Neural crest cell (in vitro differentiated cells): ENCODE results near the gene MYO16. TPM values are rescaled to one million over a fixed set of nuclear protein-coding genes. Genes with fewer than 3 reads are reported as not detected.

Experiments used
- DNase-seq: peaks from one replicate; pipeline ENCODE4 v3.0.0; 2021; ENCODE audit warnings: low read depth, mixed read lengths, low spot score
- H3K27ac Mint-ChIP-seq: one replicate; pipeline ENCODE4 v1.8.0; 2021; ENCODE audit warnings: mild to moderate bottlenecking, mixed read lengths; ENCODE audit not compliant: unreplicated experiment
- H3K27me3 Mint-ChIP-seq: 2 replicates; pipeline ENCODE4 v1.8.0; 2021; ENCODE audit warnings: low read depth, mild to moderate bottlenecking, mixed read lengths
- H3K36me3 Mint-ChIP-seq: 2 replicates; pipeline ENCODE4 v1.8.0; 2021; ENCODE audit warnings: low read depth, mild to moderate bottlenecking, mixed read lengths
- H3K4me1 Mint-ChIP-seq: 2 replicates; pipeline ENCODE4 v1.8.0; 2021; ENCODE audit warnings: mixed read lengths
- H3K4me3 Mint-ChIP-seq: one replicate; pipeline ENCODE4 v1.8.0; 2021; ENCODE audit warnings: mild to moderate bottlenecking, mixed read lengths
- H3K9me3 Mint-ChIP-seq: 2 replicates; pipeline ENCODE4 v1.8.0; 2021; ENCODE audit warnings: mixed read lengths
- total RNA-seq: library from RNA; stranded (reverse); gene quantifications from 2 replicates; pipeline ENCODE4 v1.2.1, GENCODE V29; 2021
- TF ChIP-seq, protein P1 (sequence below): fragments of 200-600 bp; sonication (generic); conservative IDR thresholded peaks from 2 replicates; pipeline ENCODE4 v1.5.0; 2021; ENCODE audit warnings: antibody characterized with exemption, mild to moderate bottlenecking

MYO16 gene
- total RNA-seq, 1 donor from 2014 or later = 3.3 TPM

GRCh38 chr13:108924134-108924533 lies 294.7 kb downstream of the MYO16 start:
- Mint-ChIP-seq H3K9me3 (no peaks in the 10 kb centered on the region), H3K36me3 (no peaks in the 10 kb centered on the region), H3K27me3 (no peaks in the 10 kb centered on the region), H3K4me1 (peaks cover 16% of the 10 kb centered on the region), H3K27ac (no peak overlapping the region), H3K4me3 (no peak overlapping the region)
- DNase-seq = no peak
- TF ChIP-seq, protein P1, sequence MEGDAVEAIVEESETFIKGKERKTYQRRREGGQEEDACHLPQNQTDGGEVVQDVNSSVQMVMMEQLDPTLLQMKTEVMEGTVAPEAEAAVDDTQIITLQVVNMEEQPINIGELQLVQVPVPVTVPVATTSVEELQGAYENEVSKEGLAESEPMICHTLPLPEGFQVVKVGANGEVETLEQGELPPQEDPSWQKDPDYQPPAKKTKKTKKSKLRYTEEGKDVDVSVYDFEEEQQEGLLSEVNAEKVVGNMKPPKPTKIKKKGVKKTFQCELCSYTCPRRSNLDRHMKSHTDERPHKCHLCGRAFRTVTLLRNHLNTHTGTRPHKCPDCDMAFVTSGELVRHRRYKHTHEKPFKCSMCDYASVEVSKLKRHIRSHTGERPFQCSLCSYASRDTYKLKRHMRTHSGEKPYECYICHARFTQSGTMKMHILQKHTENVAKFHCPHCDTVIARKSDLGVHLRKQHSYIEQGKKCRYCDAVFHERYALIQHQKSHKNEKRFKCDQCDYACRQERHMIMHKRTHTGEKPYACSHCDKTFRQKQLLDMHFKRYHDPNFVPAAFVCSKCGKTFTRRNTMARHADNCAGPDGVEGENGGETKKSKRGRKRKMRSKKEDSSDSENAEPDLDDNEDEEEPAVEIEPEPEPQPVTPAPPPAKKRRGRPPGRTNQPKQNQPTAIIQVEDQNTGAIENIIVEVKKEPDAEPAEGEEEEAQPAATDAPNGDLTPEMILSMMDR = no peak

DNA sequence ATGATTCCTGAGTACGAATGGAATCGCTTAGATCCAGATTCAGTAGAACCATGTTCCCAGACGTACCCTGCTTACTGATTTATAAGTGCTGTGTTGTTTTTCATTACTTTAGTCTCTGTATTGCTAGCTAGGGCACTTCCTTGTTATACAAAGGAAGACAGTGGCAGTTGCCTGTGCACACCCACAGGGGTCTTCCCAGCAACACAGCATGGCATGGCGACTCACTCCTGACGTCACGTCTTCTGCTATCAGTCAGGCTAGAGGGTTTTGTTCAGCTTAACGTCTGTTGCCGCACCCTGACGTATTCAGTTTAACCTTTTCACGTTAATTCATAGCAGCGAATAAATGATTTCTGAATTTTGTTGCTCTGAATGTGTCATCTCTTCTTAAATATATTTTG lies 295.1 kb downstream of the MYO16 start:
- TF ChIP-seq, protein P1 = no peak
- no peak overlapping the region for H3K4me3 Mint-ChIP-seq
- no peak overlapping the region for H3K27ac Mint-ChIP-seq
- H3K4me1 Mint-ChIP-seq = peaks cover 16% of the 10 kb centered on the region
- H3K36me3 Mint-ChIP-seq = no peaks in the 10 kb centered on the region
- DNase-seq = no peak
- H3K27me3 Mint-ChIP-seq = no peaks in the 10 kb centered on the region
- no peaks in the 10 kb centered on the region for H3K9me3 Mint-ChIP-seq

DNA sequence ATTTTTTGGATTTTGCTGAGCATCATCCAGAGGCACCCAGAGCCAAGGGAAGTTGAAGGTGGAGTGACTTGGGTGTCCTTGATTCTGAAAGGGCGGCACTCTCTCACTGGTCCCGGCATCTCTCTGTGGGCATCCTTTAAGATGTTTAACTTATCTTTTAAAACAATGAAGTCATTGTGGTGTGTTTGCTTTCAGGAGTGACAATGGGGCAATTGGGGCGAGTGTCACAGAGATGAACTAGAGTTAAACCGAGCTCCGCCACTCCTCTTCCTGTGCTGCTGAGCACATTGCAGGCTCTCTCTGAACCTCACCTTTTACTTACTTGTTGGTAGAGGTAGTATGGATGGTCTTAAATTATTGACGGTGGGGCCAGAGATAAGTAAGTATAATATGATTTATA lies 295.7 kb downstream of the MYO16 start:
- H3K27ac Mint-ChIP-seq = no peak overlapping the region
- H3K27me3 Mint-ChIP-seq = no peaks in the 10 kb centered on the region
- H3K4me1 Mint-ChIP-seq = peaks cover 16% of the 10 kb centered on the region
- TF ChIP-seq, protein P1 = no peak
- no peaks in the 10 kb centered on the region for H3K9me3 Mint-ChIP-seq
- no peak for DNase-seq
- H3K4me3 Mint-ChIP-seq = no peak overlapping the region
- H3K36me3 Mint-ChIP-seq = no peaks in the 10 kb centered on the region

- TF ChIP-seq, protein P1 = no peak
- no peaks in the 10 kb centered on the region for H3K36me3 Mint-ChIP-seq
Measured at GRCh38 chr13:108926862-108927261, 297.5 kb downstream of the MYO16 start.

DNA sequence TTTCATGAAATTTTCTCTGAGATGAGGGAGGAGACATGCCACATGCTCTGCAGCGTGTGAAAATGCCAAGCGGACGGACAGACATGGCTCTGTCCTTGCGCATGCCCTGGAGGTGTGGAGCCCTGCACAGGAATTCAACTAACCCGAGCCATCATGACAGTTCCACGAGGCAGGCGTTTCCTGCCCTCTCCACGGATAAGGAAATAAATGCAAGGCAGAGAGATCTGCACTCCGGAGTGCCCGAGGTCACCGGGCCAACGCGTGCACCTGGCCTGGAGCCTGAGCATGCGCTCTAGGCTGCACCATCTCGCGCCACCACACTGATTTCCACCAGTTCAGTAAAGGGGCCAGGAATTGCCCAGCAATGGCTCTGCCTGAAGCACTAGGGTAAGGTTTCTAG lies 298.2 kb downstream of the MYO16 start:
- Mint-ChIP-seq H3K27me3 (no peaks in the 10 kb centered on the region), H3K27ac (no peak overlapping the region), H3K4me3 (no peak overlapping the region), H3K9me3 (no peaks in the 10 kb centered on the region), H3K4me1 (peaks cover 16% of the 10 kb centered on the region), H3K36me3 (no peaks in the 10 kb centered on the region)
- TF ChIP-seq, protein P1 = no peak
- DNase-seq = no peak

More at GRCh38 chr13:108926862-108927261, 297.5 kb downstream of the MYO16 start:
- Mint-ChIP-seq H3K4me1 (peaks cover 16% of the 10 kb centered on the region), H3K27ac (no peak overlapping the region), H3K9me3 (no peaks in the 10 kb centered on the region), H3K4me3 (no peak overlapping the region), H3K27me3 (no peaks in the 10 kb centered on the region)
- DNase-seq = no peak
